Dermis microvascular lymphatic vessel endothelial cell (primary cell): ENCODE data around the gene CNGA2. TPM values are rescaled to one million over a fixed set of nuclear protein-coding genes. Genes with fewer than 3 reads are reported as not detected.
A peak's percentile ranks its signal among the peaks of the same experiment; 100 is the strongest.

Source experiments
- DNase-seq, 2 donors: peaks; one replicate each; pipeline versions ENCODE4 v3.0.0 to v3.0.0-alpha.2; 2010; ENCODE audit warnings: low read depth in 2 of 2
- total RNA-seq: library from RNA; depleted of rRNA; stranded (reverse); fragments of >200 nt; gene quantifications from 2 replicates; pipeline ENCODE4 v1.2.1, GENCODE V29; 2014

CNGA2 gene
- total RNA-seq, 1 donor from 2014 or later: not detected

DNA sequence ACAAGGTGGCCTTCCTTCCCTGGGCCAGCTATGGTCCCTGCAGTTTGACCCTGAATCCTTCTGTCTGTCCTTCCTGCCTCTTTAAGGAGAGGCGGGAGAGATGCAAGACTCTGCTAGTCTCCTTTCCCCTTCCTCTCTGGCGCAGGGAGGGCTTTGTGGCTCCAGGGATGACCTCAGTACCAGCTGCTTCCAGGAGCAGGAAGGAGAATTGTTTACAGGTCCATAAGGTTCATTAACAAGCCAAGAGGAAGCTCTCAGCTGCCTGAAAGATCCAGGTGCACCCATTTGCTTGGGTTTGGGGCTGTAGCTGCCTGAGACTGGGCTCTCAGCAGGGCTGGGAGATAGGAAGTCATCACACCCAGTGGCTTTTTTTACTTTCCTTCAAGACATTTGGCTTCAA is 22.8 kb upstream of the CNGA2 start:
- no peak for DNase-seq

DNA sequence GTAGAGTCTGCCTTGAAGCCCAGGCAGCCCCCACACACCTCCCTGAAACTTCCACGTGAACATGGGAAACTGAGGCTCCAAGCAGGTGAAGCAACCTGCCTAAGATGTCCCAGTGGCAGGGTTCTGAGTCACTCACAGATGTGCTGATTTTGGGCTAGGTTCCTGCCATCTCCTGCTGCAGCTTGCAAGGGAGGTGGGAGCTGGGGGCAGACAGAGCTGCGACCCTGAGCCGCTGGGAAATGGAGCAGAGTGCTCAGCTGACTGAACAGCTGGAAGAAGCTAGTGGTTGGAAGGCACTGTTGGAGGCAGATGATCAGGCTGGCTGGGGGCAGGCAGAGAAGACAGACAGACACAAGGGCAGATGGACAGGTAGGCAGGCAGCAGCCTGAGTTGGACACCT is 22.3 kb upstream of the CNGA2 start:
- DNase-seq: no peak

DNA sequence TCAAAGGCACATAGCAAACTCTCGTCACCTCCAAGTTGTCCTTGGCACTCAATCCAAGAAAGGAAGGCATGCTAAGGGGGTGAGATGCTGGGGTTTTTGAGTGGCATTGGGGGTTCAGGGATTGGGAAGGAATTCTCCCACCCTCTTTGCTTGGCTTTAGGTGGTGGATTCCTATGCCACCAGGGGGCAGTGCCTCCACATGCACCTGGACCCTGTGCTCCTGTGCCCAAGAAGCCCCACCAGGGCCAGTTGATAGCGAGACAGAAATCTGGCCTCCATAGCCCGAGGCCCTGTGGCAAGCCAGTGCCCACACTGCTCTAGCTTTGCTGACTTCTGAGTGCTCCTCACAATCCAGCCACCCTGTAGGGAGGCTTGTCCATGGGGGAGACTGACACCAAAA is 20.7 kb upstream of the CNGA2 start:
- DNase-seq: peak; percentile 1 to 29

DNA sequence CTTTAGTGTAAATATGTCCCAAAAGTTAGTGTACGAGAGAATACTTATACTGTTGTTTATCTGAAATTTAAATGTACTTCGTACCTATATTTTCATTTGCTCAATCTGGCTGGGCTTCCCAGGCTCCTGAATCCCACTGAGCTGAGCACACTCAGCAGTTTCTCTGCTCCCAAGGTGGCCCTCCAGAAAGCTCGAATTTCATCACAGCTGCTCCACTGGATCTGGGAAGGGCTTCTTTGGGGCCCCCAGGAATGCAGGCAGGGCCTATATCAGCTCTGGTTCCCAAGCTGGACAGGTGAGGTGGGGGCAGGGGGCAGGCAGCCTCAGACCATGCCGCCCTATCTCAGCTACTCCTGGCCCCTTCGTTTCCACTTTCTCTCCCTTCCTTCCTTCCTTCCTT is 20.2 kb upstream of the CNGA2 start:
- DNase-seq: no peak

DNA sequence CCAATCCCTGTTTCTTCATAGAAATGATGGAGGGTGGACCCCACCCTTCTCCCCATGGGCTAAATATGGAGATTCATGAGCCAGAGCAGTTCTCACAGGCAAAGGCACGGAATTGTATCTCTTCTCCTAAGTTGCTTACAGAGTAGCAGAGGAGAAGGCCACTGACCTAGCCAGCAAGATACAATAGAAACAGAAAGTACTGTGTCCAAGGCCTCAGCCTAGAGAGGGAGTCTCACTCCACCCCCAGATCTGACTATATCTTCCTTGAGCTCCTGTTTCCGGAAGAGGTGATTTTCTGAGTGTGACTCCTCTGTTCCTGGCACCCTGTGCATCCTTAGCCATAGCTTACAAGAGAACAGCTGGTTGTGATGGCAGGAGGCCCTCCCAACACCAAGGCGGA is 18.8 kb upstream of the CNGA2 start, which contains the start of gene FATE1:
FATE1 (plus strand) TSS at position 284 of the 400 bp plus-strand sequence; CDS start at position 369, 85 bp downstream.
- no peak for DNase-seq

DNA sequence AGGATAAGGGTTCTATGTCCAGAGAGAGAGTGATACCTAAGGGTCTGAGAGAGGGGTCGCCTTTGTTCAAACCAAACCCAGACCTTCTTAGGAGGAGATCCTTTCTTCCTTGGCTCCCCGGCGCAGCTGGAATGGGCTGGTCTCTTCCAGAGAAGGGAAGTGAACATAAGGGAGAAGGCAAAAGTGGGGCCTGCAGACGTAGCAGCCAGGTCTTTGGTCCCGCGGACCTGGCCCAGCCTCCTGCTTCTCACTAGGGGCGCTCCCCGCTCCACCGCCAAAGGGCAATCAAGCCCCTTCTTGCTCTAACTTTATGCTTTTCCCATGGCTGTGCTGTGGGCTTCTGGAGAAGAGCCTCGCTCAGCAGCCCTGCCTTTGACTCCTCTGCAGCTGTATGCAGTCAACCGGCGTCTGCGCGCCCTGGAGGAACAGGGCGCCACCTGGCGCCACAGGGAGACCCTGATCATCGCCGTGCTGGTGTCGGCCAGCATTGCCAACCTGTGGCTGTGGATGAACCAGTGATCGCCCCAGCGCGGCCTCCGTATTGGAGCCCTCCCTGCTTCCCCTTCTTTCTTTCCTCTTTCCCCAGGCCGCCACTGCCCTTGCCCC is 12.2 kb upstream of the CNGA2 start:
- DNase-seq: peak in 1 of 2 donors; percentile 16

DNA sequence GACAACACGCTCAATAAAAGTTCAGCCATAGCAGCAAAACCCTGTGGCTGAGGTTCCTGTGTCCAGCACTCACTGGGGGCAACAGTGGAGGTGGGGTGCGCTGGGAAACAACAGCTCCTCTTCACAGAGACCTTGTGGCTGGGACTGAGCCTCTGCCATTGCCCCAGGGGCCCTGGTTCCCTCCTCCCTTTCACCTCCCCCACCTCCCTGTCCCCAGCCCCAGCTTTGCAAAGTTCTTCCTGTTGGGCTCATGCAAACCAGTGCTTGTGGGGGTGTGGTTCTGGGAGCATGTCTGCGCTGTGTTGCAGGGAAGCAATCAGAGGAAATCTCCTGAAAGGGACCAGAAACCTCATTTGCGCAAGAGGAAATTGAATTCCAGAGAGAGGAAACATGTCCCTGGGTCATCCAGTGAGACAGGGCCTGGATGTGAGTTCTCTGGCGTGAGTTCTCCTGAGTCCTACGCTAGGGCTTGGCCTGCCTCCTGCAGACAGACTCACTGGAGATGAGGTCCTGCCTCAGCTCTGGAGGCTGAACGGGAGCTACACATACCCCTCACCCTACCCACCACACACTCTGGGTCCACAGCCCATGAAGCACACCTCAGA is 11.3 kb upstream of the CNGA2 start:
- no peak for DNase-seq

DNA sequence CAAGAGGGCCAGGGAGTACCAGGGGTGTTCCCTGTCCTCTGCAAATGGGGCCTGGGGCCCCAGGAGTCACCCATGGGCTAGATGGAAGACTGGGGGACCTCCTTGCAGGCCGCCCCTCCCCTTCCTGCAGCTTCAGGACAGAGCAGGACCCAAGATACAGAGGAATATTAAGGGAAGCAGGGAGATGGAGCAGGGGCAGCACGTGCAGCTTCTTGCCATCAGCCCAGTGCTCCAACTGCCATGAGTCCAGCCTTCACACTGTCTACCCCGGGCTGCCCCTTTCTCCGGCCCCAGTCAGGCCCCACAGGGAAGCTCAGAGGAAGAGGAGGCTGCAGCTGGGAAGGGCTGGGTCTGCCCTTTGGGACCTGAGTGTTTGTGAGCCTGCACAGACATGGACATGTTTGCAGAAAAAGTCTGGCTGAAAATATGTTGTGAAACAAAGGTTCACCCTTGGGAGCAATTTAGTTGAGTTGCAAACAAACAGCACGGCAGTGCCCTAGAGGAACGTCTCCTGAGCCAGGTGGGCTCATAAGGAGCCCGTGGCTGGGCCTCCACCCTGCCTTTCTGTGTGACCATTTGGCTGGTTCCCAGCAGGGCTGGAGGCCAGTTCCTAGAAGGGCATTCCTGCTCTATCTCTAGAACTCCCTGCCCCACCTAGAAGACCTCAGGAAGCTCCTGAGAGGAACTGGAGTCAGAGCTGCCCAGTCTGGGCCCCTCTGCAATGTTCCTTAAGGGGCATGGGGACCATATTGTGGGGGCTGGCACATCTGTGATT is 9.8 kb upstream of the CNGA2 start:
- DNase-seq: no peak

DNA sequence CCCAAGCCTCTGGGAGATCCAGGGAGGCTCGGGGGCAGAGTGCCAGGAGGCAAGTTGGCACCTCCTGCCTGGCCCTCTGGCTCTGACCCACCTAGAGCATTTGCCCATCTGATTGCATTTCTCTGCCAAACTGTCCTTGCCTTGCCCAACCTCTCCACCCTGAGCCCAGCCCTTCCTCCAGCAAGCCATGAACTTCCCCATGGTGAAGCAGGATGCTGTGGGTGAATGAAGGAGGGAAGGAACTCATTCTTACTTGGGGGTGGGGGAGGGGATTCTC is 9.3 kb upstream of the CNGA2 start:
- no peak for DNase-seq

DNA sequence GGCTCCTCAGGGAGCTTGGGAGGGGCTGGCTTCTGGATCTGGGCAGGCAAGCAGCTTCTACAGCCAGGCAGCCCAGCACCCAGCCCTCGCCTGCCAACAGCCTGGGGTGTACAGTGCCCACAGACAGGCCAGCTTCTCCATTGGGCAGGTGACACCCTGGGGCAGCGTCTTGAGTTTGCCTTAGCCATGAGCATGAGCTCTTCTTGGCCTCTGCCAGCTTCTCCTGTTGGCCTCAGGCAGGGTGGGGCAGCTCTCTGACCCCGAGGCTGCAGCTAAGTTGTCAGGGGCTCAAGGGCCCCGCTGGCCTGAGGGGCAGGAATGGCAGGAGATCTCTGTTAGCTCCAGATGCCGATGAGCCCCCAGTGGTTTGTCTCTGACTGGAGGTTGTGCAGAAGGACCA is 7.8 kb upstream of the CNGA2 start:
- no peak for DNase-seq

DNA sequence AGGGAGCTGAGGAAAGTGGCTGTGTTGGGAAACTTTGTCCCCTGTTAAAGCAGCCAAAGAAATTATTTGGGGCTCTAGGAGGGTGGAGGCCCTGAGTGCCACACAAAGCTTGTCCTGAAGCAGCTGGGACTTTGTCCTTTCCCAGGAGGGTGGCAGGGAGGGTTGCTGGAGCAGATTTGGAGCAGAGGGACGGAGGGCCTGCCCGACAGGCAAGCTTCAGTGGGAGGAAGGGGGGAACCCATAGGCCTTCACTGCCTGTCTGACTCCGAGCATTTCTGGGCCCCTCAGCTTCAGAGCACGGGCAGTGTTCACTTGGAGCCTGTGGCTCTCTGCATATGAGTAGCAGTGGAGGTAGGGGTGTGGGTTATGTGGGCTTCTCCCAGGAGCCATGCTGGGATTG is 7.2 kb upstream of the CNGA2 start:
- DNase-seq: no peak

DNA sequence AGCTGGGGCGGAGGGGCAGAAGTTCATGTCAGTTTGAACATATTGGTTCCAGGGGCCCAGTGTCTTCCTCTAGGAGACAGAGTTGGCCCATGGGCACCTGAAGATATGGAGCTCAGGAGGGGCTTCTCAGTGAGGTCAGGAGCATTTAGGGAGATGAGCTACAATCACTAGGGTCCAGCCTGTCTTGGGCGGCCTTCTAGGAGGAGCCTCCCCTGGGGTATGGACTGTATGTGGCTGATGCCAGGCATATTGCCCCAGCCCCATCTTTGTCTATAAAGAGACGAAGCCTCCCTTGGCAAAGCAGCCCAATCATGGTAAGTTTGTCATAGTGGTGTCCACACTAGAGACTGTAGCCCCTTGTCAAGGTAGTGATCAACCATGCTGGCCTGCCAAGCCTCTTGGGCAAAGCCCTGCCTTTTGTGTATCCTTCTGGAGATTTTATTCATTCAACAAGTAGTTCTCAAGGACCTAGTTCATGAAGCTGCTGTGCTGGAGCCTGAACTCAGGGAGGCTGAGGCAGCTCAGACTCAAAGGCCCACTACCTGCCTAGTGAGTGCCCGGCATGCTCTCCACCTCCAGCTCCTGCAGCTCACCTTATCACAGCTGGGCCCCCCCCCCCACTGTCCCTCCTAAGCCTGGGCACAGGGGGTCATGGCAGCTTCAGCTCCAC is 5.4 kb upstream of the CNGA2 start:
- DNase-seq: no peak

DNA sequence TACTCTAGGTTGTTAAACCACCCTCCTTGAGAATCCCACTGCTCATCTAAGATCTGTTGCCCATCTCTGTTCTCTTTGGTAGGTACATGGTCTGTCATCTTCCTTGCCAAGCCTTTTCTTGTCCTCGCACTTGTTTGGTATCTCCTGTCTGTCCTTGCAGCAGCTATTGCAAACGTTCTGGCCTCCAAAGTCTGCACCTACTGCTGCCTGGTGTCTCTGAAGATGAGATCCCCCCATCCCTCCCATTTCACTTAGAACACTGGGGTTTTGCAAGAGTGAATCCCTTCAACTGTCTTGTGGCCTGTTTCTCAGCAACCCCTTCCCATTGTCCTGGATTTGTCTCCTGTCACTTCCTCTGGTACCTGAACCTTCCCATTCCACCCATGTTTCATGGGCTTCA is 673 bp downstream of the CNGA2 start:
- no peak for DNase-seq

DNA sequence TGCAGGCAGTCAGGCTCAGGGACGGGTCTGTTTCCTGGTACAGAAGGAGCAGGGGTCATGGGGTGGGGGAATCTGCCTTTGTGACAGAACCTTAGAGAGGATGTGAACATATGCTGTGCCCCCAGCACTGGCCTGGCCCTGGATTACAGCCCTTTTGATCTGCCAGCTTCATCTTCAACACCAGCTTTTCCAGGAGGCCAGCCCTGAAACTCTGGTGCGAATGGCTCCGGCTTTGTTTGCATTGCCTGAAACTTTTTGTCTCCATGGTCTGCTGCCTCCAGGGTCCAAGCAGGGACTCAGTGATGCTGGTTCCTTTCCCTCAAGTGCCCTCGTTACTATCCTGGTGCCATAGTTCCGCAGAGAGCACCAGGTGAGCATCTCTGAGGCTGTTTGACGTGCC is 2.1 kb downstream of the CNGA2 start:
- DNase-seq: no peak

DNA sequence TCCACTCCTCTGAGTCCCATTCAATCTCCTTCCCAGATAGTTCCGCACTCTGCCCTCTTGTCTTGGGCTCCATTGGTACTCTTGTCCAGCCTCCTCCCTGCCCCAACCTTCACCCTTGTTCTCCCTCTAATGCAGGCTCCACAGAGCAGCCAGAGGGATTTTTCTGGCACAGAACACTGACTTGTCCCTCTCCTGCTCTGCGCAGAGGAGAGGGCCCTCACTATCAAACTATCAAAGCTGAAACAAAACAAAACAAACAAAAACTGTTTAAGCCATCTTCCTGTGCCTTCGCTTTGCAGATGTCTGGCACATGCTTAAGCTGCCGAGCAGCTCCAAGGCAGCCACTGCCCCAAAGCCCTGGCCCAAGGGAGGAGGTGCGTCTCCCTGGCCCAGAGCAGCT is 2.9 kb downstream of the CNGA2 start:
- no peak for DNase-seq

DNA sequence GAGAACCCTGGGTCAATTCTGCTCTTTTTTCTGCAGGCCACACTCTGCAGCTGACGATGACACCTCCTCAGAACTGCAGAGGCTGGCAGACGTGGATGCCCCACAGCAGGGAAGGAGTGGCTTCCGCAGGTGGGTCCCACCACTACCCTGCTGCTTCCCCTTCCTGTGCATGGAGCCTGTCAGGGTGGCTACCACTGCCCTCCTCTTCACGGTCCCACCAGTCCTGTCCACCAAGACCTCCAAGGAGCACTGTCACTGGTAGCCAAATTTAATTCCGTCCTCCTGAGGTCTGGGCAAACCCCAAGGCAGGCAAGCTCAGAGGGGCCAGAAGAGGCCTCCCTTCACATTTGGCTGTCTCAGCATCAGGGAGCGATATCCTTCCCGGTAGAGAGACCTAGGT is 4.2 kb downstream of the CNGA2 start:
- no peak for DNase-seq

DNA sequence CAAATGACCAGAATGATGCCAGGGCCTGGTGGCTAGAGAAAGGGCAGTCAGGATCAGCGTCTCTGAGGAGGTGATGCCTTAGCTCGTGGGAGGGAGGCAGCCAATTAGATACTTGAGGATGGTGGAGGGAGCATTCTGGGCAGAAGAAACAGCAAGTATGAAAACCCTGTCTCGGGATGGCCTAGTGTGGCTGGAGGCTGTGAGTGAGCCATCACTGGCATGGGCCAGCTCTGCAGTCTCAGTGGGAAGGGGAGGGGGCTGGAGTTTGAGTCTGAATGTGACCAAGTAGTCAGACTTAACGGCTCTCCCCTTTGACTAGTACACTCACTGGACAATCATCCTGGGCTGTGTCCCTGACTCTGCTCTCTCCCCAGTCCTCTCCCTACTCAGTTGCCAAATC is 7.1 kb downstream of the CNGA2 start:
- no peak for DNase-seq

DNA sequence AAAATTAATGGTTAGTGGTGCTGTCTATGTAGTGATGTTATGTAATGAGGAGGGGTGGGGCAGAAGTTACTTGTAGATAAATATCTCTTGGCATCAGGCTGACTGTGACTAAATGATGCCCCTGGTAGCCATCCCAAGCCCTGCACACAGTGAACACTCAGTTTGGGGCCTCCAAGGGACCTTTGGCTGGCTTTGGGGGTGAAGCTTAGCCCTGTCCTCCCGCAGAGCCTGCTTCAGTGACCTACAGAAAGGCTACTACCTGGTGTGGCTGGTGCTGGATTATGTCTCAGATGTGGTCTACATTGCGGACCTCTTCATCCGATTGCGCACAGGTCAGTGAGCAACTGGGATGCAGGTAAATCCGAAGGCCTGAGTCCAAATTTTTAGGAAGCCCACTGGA is 7.8 kb downstream of the CNGA2 start:
- DNase-seq: no peak

DNA sequence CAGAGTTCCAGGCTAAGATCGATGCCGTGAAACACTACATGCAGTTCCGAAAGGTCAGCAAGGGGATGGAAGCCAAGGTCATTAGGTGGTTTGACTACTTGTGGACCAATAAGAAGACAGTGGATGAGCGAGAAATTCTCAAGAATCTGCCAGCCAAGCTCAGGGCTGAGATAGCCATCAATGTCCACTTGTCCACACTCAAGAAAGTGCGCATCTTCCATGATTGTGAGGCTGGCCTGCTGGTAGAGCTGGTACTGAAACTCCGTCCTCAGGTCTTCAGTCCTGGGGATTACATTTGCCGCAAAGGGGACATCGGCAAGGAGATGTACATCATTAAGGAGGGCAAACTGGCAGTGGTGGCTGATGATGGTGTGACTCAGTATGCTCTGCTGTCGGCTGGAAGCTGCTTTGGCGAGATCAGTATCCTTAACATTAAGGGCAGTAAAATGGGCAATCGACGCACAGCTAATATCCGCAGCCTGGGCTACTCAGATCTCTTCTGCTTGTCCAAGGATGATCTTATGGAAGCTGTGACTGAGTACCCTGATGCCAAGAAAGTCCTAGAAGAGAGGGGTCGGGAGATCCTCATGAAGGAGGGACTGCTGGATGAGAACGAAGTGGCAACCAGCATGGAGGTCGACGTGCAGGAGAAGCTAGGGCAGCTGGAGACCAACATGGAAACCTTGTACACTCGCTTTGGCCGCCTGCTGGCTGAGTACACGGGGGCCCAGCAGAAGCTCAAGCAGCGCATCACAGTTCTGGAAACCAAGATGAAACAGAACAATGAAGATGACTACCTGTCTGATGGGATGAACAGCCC is 9.3 kb downstream of the CNGA2 start:
- DNase-seq: no peak

DNA sequence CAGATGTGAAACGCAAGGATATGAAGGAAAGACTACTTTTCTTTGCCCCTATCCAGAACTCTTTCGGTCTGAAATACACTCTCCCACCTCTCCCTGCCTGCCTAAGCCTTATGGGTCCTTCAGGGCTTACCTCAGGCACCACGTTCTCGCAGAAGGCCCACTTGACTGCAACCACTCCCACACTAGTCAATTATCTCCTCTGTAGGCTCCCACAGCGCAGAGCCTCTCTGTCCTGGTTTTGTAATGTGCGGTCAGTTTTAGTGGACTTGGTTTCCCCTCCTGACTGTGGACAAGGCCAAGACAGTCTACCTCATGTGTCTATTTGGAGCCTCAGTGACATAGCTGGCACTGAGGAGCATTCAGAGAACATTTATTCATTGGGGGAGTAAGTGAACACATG is 11.1 kb downstream of the CNGA2 start:
- DNase-seq: no peak

DNA sequence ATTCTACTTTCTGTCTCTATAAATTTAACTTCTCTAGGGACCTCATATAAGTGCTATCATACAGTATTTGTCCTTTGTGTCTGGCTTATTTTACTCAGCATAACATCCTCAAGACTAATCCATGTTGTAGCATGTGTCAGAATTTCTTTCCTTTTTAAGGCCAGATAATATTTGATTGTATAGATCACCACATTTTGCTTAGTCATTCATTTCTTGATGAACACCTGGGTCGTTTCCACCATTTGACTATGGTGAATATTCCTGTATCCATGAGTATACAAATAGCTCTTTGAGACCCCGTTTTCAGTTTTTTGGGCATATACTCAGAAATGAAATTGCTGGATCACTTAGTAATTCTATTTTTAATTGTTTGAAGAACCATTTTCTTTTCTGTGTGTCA is 12.0 kb downstream of the CNGA2 start:
- no peak for DNase-seq

DNA sequence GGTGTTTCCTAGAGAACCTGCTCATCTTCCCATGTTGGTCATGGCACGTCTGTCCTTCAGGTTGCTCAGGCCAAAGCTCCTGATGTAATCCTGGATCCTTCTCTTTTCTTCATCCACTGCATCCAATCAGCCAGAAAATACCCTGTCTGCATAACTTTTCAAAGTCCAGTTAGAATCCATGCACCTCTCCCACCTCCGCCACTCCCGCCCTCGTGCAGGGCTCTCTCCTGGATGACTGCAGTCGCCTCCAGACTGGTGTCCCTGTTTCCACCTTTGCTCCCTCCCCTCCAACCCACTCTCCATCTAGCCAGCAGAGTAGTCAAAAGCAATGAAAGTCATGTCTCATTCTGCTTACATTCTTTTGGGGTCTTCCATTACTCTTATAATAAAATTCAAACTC is 16.0 kb downstream of the CNGA2 start:
- no peak for DNase-seq
